HUES64 (cell line): ENCODE results near the gene RBP7.
"Not testable (repeated sequence)": the region's sequence is repeated elsewhere in the genome, so short reads cannot be mapped to it uniquely, and the experiment has no call there.

ENCODE experiments used
- H3K27ac ChIP-seq: 2 replicates; pipeline ENCODE4 v1.7.0; 2013; ENCODE audit warnings: low read depth, low read length, inconsistent platforms
- H3K27me3 ChIP-seq: 2 replicates; pipeline ENCODE4 v1.6.1; 2013; ENCODE audit warnings: mild to moderate bottlenecking, low read length; ENCODE audit not compliant: insufficient read depth
- H3K36me3 ChIP-seq: 2 replicates; pipeline ENCODE4 v1.6.1; 2013; ENCODE audit warnings: mild to moderate bottlenecking, low read length; ENCODE audit not compliant: insufficient read depth
- H3K4me1 ChIP-seq: 2 replicates; pipeline ENCODE4 v1.6.1; 2013; ENCODE audit warnings: mild to moderate bottlenecking, low read length, moderate library complexity; ENCODE audit not compliant: insufficient read depth
- H3K4me3 ChIP-seq: 2 replicates; pipeline ENCODE4 v1.5.1; 2013; ENCODE audit warnings: mild to moderate bottlenecking, low read length, moderate library complexity
- H3K9ac ChIP-seq: 2 replicates; pipeline ENCODE4 v1.6.1; 2013; ENCODE audit warnings: mild to moderate bottlenecking, low read depth, low read length
- H3K9me3 ChIP-seq: 2 replicates; pipeline ENCODE4 v1.6.1; 2013; ENCODE audit warnings: low read depth, low read length; ENCODE audit not compliant: insufficient read depth
- WGBS: fragments of 150-250, 120-280 bp; methylation state at CpG from one replicate; pipeline ENCODE4 v1.1.7; 2013; ENCODE audit warnings: missing lambda C conversion rate; 5-methylcytosine and 5-hydroxymethylcytosine counted together

The RBP7 gene

DNA sequence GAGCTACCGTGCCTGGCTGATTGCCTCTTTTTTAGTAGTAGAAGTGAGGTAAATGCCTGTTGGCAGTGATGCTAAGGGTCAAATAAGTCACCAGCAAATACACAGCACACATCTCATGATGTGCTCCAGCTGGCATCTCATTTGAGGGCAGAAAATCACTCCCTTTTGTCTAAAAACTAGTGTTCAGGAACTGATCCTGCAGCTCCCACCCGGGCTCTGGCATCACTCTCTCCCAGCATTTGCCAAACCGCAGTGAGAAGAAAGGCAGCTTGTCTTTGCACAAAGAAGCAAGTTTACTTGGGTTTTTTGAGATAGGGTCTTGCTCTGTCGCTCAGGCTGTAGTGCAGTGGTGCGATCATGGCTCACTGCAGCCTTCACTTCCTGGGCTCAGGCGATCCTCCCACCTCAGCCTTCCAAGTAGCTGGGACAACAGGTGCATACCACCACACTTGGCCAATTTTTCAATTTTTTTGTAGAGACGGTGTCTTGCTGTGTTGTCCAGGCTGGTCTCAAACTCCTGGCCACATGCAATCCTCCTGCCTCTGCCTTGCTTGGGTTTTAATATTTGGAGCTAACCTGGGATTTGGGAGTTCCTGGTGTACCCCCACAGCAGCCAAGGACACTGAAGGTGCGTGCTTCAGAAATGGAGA is 4.1 kb downstream of the RBP7 start:
- Histone ChIP-seq H3K27ac (no peak overlapping the region), H3K27me3 (peaks cover 31% of the 10 kb centered on the region), H3K9ac (no peak overlapping the region), H3K4me1 (0 out of 2 replicates have a peak, but pooled peaks cover 2% of the 10 kb centered on the region), H3K4me3 (no peak overlapping the region), H3K36me3 (no peaks in the 10 kb centered on the region), H3K9me3 (no peaks in the 10 kb centered on the region)
- WGBS: 89% methylated on average over 8 of the region's 8 CpGs

DNA sequence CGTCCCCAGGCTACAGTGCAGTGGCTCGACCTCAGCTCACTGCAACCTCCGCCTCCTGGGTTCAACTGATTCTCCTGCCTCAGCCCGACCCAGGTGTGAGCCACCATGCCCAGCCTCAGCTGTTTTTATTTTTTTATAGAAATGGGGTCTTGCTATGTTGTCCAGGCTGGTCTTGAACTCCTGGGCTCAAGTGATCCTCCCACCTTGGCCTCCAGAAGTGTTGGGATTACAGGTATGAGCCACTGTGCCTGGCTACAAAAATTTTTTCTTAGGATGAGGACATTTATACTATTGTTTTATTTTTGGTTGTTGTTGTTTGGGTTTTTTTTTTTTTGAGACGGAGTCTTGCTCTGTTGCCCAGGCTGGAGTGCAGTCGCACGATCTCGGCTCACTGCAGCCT is 8.2 kb downstream of the RBP7 start:
- H3K27ac ChIP-seq, H3K4me3 ChIP-seq, H3K9me3 ChIP-seq, H3K27me3 ChIP-seq, H3K9ac ChIP-seq, H3K4me1 ChIP-seq, H3K36me3 ChIP-seq: not testable (repeated sequence)
- 96% methylated on average over 8 of the region's 8 CpGs for WGBS

- H3K4me1 ChIP-seq: no peaks in the 10 kb centered on the region
- H3K9me3 ChIP-seq: no peaks in the 10 kb centered on the region
- H3K4me3 ChIP-seq: no peak overlapping the region
- H3K27ac ChIP-seq: no peak overlapping the region
- 91% methylated on average over 3 of the region's 4 CpGs for WGBS
- no peak overlapping the region for H3K9ac ChIP-seq
- H3K27me3 ChIP-seq: no peaks in the 10 kb centered on the region
- no peaks in the 10 kb centered on the region for H3K36me3 ChIP-seq
Measured at GRCh38 chr1:10007169-10007568, 10.1 kb downstream of the RBP7 start.

DNA sequence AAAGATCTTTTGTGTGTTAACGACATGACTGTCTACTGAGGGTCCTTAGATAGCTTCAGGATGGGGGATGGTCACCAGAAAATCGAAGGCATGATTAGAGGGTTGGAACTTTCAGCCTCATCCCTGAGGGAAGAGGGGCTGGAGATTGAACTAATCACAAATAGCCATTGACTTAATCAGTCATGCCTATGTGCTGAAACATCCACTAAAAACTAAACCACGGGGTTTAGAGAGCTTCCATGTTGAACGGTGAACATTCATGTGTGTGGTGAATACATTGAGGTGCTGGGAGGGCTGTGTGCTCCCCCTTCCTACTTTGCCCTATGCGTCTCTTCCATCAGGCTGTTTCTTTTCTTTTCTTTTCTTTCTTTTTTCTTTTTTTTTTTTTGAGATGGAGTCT is 17.0 kb downstream of the RBP7 start:
- 90% methylated on average over 4 of the region's 5 CpGs for WGBS

GRCh38 chr1:10019561-10019960 is 22.5 kb downstream of the RBP7 start:
- Histone ChIP-seq H3K4me3 (no peak overlapping the region), H3K36me3 (no peaks in the 10 kb centered on the region), H3K9ac (no peak overlapping the region), H3K9me3 (no peaks in the 10 kb centered on the region), H3K27me3 (no peaks in the 10 kb centered on the region), H3K4me1 (no peaks in the 10 kb centered on the region), H3K27ac (no peak overlapping the region)

More for the DNA sequence above, 17.0 kb downstream of the RBP7 start:
- no peak overlapping the region for H3K27ac ChIP-seq
- no peak overlapping the region for H3K9ac ChIP-seq
- no peak overlapping the region for H3K4me3 ChIP-seq
- no peaks in the 10 kb centered on the region for H3K36me3 ChIP-seq
- H3K27me3 ChIP-seq: no peaks in the 10 kb centered on the region
- no peaks in the 10 kb centered on the region for H3K9me3 ChIP-seq
- H3K4me1 ChIP-seq: no peaks in the 10 kb centered on the region

- no peaks in the 10 kb centered on the region for H3K27me3 ChIP-seq
- 89% methylated on average over 3 of the region's 3 CpGs for WGBS
Measured at GRCh38 chr1:10020086-10020485, 23.1 kb downstream of the RBP7 start.

DNA sequence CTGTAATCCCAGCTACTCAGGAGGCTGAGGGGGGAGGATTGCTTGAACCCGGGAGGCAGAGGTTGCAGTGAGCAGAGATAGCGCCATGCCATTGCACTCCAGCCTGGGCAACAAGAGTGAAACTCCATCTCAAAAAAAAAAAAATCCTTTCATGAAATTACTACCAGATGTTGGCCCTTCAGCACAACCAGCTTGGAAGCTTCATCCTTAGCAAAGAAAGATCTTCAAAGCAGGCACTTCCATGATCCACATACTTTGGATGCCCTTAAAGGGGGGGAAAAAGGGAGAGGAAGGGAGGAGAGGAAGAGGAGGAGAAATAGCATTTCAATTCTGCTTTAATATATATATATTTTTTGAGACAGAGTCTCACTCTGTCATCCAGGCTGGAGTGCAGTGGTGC is 23.6 kb downstream of the RBP7 start:
- H3K4me1 ChIP-seq, H3K27ac ChIP-seq, H3K27me3 ChIP-seq, H3K4me3 ChIP-seq, H3K9ac ChIP-seq, H3K9me3 ChIP-seq, H3K36me3 ChIP-seq: not testable (repeated sequence)
- WGBS: 95% methylated on average over 2 of the region's 2 CpGs

More at GRCh38 chr1:10020086-10020485, 23.1 kb downstream of the RBP7 start:
- Histone ChIP-seq H3K4me1 (no peaks in the 10 kb centered on the region), H3K4me3 (no peak overlapping the region), H3K9ac (no peak overlapping the region), H3K27ac (no peak overlapping the region), H3K36me3 (no peaks in the 10 kb centered on the region), H3K9me3 (no peaks in the 10 kb centered on the region)

GRCh38 chr1:10021992-10022391 is 25.0 kb downstream of the RBP7 start:
- not testable (repeated sequence) for H3K9me3 ChIP-seq, H3K36me3 ChIP-seq, H3K9ac ChIP-seq, H3K27me3 ChIP-seq, H3K4me1 ChIP-seq, H3K4me3 ChIP-seq, H3K27ac ChIP-seq
- WGBS: 92% methylated on average over 4 of the region's 4 CpGs

GRCh38 chr1:10022656-10023055 is 25.6 kb downstream of the RBP7 start:
- no peak overlapping the region for H3K27ac ChIP-seq

GRCh38 chr1:10025354-10025753 is 28.3 kb downstream of the RBP7 start:
- Histone ChIP-seq H3K9me3 (no peaks in the 10 kb centered on the region), H3K9ac (no peak overlapping the region), H3K4me1 (no peaks in the 10 kb centered on the region), H3K27ac (no peak overlapping the region), H3K4me3 (no peak overlapping the region), H3K36me3 (no peaks in the 10 kb centered on the region), H3K27me3 (no peaks in the 10 kb centered on the region)
- 89% methylated on average over 1 of the region's 2 CpGs for WGBS

More at GRCh38 chr1:10022656-10023055, 25.6 kb downstream of the RBP7 start:
- H3K4me1 ChIP-seq: no peaks in the 10 kb centered on the region
- no peak overlapping the region for H3K9ac ChIP-seq
- no peak overlapping the region for H3K4me3 ChIP-seq
- H3K27me3 ChIP-seq: no peaks in the 10 kb centered on the region
- no peaks in the 10 kb centered on the region for H3K9me3 ChIP-seq
- 92% methylated on average over 7 of the region's 7 CpGs for WGBS
- no peaks in the 10 kb centered on the region for H3K36me3 ChIP-seq

DNA sequence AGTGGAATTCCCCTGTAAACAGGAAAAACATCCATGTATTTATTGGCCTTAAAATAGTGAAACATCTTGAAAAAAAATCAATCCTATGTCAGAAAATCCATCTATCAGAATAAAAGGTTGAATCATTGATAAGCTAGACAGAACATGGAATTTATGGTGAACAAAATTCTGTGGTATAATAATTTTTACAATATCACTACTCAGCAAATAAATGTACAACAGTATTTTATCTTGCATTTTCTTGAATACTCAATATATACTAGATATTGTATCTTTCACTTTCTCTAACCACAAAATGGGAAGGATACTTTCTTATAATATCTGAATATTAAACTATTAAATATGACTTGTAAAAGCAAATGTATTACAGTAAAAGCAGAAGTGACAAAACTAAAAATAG is 30.0 kb downstream of the RBP7 start:
- no peak overlapping the region for H3K4me3 ChIP-seq
- no peaks in the 10 kb centered on the region for H3K9me3 ChIP-seq
- no peak overlapping the region for H3K27ac ChIP-seq
- H3K27me3 ChIP-seq: no peaks in the 10 kb centered on the region
- H3K9ac ChIP-seq: no peak overlapping the region
- H3K4me1 ChIP-seq: no peaks in the 10 kb centered on the region; the same call in 1 of the 2 replicates
- no peaks in the 10 kb centered on the region for H3K36me3 ChIP-seq

GRCh38 chr1:10028956-10029500 is 32.0 kb downstream of the RBP7 start:
- H3K36me3 ChIP-seq, H3K4me3 ChIP-seq, H3K9me3 ChIP-seq, H3K27ac ChIP-seq, H3K27me3 ChIP-seq, H3K9ac ChIP-seq, H3K4me1 ChIP-seq: not testable (repeated sequence)
- WGBS: 96% methylated on average over 24 of the region's 24 CpGs
